Neuronal stem cell (in vitro differentiated cells): Measurements from ENCODE around the gene GSC2.

Source experiments
- DNase-seq: peaks from one replicate; pipeline ENCODE4 v3.0.0-alpha.2; 2013; ENCODE audit warnings: low spot score
- H2AFZ ChIP-seq: one replicate; pipeline ENCODE4 v1.6.1; 2013; ENCODE audit warnings: mild to moderate bottlenecking, low read length, inconsistent platforms
- H2AK5ac ChIP-seq: 2 replicates; pipeline ENCODE4 v1.6.1; 2013; ENCODE audit warnings: low read depth, mild to moderate bottlenecking, inconsistent platforms, low read length, moderate library complexity, mixed read lengths
- H2BK120ac ChIP-seq: 2 replicates; pipeline ENCODE4 v1.6.1; 2013; ENCODE audit warnings: low read depth, mild to moderate bottlenecking, inconsistent platforms, low read length, moderate library complexity, mixed read lengths
- H2BK12ac ChIP-seq: one replicate; pipeline ENCODE4 v1.6.1; 2013; ENCODE audit warnings: low read length, inconsistent platforms
- H2BK15ac ChIP-seq: 2 replicates; pipeline ENCODE4 v1.6.1; 2013; ENCODE audit warnings: mild to moderate bottlenecking, low read length, inconsistent platforms, mixed read lengths
- H2BK5ac ChIP-seq: one replicate; pipeline ENCODE4 v1.6.1; 2013; ENCODE audit warnings: inconsistent platforms, mild to moderate bottlenecking, low read length, moderate library complexity
- H3K14ac ChIP-seq: one replicate; pipeline ENCODE4 v1.6.1; 2013; ENCODE audit warnings: low read length, inconsistent platforms
- H3K18ac ChIP-seq: 2 replicates; pipeline ENCODE4 v1.6.1; 2013; ENCODE audit warnings: low read length, inconsistent platforms
- H3K23ac ChIP-seq: 2 replicates; pipeline ENCODE4 v1.6.1; 2013; ENCODE audit warnings: low read depth, mild to moderate bottlenecking, mixed read lengths, low read length, inconsistent platforms; ENCODE audit not compliant: poor library complexity
- H3K27ac ChIP-seq: replicated peaks from 3 replicates; pipeline ENCODE4 v1.5.1; 2013; ENCODE audit warnings: low read length, inconsistent platforms
- H3K27me3 ChIP-seq, 3 experiments: 2 replicates each; pipeline ENCODE4 v1.6.1; 2013; ENCODE audit warnings: low read length in 3 of 3, mild to moderate bottlenecking in 2 of 3, inconsistent platforms in 1 of 3, low read depth in 1 of 3, mixed read lengths in 1 of 3, moderate library complexity in 1 of 3; ENCODE audit not compliant: control insufficient read depth in 3 of 3, insufficient read depth in 3 of 3
- H3K36me3 ChIP-seq, 2 donors: replicated peaks in 1 of 2; 2 replicates each; pipeline ENCODE4 v1.6.1; 2013; ENCODE audit warnings: low read length in 2 of 2; ENCODE audit not compliant: control insufficient read depth in 2 of 2, insufficient read depth in 2 of 2
- H3K4ac ChIP-seq: 2 replicates; pipeline ENCODE4 v1.6.1; 2013; ENCODE audit warnings: inconsistent platforms, mild to moderate bottlenecking, low read length, moderate library complexity
- H3K4me1 ChIP-seq, 2 donors: 1 replicate in 1 of 2; 2 replicates in 1 of 2; pipeline ENCODE4 v1.6.1; 2013; ENCODE audit warnings: low read length in 2 of 2, low read depth in 1 of 2; ENCODE audit not compliant: control insufficient read depth in 2 of 2, insufficient read depth in 1 of 2
- H3K4me2 ChIP-seq: one replicate; pipeline ENCODE4 v1.6.1; 2013; ENCODE audit warnings: mild to moderate bottlenecking, low read length, inconsistent platforms; ENCODE audit not compliant: insufficient read depth, poor library complexity, severe bottlenecking
- H3K4me3 ChIP-seq, 2 donors: 2 replicates each; pipeline ENCODE4 v1.5.1; 2013; ENCODE audit warnings: low read length in 2 of 2, mild to moderate bottlenecking in 2 of 2, inconsistent platforms in 1 of 2, moderate library complexity in 1 of 2
- H3K79me1 ChIP-seq: one replicate; pipeline ENCODE4 v1.6.1; 2013; ENCODE audit warnings: low read depth, mild to moderate bottlenecking, inconsistent platforms, low read length, moderate library complexity
- H3K9ac ChIP-seq: one replicate; pipeline ENCODE4 v1.6.1; 2013; ENCODE audit warnings: mild to moderate bottlenecking, low read depth, low read length, inconsistent platforms; ENCODE audit not compliant: poor library complexity
- H3K9me3 ChIP-seq, 2 donors: replicated peaks in 1 of 2; 2 replicates each; pipeline versions ENCODE3 to v1.6.1; 2013; ENCODE audit warnings: low read length in 2 of 2, mild to moderate bottlenecking in 2 of 2, inconsistent platforms in 1 of 2, low read depth in 1 of 2, mixed read lengths in 1 of 2, moderate library complexity in 1 of 2; ENCODE audit not compliant: control insufficient read depth in 2 of 2, insufficient read depth in 1 of 2
- H4K8ac ChIP-seq: one replicate; pipeline ENCODE4 v1.6.1; 2013; ENCODE audit warnings: low read depth, mild to moderate bottlenecking, inconsistent platforms, low read length, moderate library complexity
- H4K91ac ChIP-seq: one replicate; pipeline ENCODE4 v1.6.1; 2013; ENCODE audit warnings: low read length, low read depth, mild to moderate bottlenecking, inconsistent platforms; ENCODE audit not compliant: poor library complexity
- WGBS, 2 donors: extraction: QIAGEN DNeasy Blood & Tissue Kit; methylation state at CpG; one replicate each; pipeline ENCODE4 v1.1.7; 2013; ENCODE audit warnings: missing lambda C conversion rate in 2 of 2, mixed read lengths in 1 of 2; ENCODE audit not compliant: insufficient read length in 2 of 2, insufficient replicate concordance in 1 of 2; ENCODE audit errors: extremely low coverage in 2 of 2; 5-methylcytosine and 5-hydroxymethylcytosine counted together

The GSC2 gene

GRCh38 chr22:19113429-19113828 lies 36.7 kb downstream of the GSC2 start:
- H3K4me3 ChIP-seq = no peak overlapping the region
- H3K27me3 ChIP-seq = no peaks in the 10 kb centered on the region
- WGBS, 2 donors = no CpG with 5 or more reads among the region's 5 CpGs
- no peak overlapping the region for H3K18ac ChIP-seq
- no peak overlapping the region for H3K14ac ChIP-seq
- H3K27ac ChIP-seq = no peak overlapping the region
- no peak overlapping the region for H3K23ac ChIP-seq
- H2BK120ac ChIP-seq = no peak overlapping the region
- H4K8ac ChIP-seq = no peak overlapping the region
- H2BK5ac ChIP-seq = no peak overlapping the region
- H4K91ac ChIP-seq = no peak overlapping the region
- H3K4me2 ChIP-seq = no peak overlapping the region
- no peak overlapping the region for H2BK15ac ChIP-seq
- H3K9ac ChIP-seq = no peak overlapping the region
- no peak overlapping the region for H2BK12ac ChIP-seq
- no peak overlapping the region for H3K4ac ChIP-seq
- peaks cover 16% of the 10 kb centered on the region for H3K79me1 ChIP-seq
- no peak overlapping the region for H2AK5ac ChIP-seq
- H3K36me3 ChIP-seq = peaks cover 3 to 31% of the 10 kb centered on the region in 2 donors
- peaks cover 3 to 19% of the 10 kb centered on the region in 2 donors for H3K4me1 ChIP-seq
- no peak overlapping the region for H2AFZ ChIP-seq
- H3K9me3 ChIP-seq = no peaks in the 10 kb centered on the region
- no peak for DNase-seq

DNA sequence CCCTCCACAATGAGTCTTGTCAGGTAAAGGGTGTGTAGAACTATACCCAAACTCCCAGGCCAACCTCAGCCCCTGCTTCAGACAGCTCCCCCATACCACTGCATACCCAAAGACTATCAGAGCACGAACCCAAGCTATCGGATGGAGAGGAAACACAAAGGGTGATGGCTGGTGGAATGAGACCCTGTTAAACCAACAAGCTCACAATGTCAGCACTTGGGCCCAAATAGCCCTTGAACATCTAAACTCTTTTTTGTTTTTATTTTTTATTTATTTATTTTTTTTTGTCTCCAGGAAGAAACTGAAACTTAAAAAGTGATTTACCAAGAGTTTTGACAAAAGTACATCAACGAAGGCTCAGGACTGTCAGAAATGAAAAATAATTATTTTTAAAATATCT lies 38.5 kb downstream of the GSC2 start:
- Histone ChIP-seq H3K27ac (no peak overlapping the region), H2BK120ac (no peak overlapping the region), H4K91ac (no peak overlapping the region), H2BK15ac (no peak overlapping the region), H3K36me3 (peaks cover 1 to 29% of the 10 kb centered on the region in 2 donors), H3K9ac (no peak overlapping the region), H3K4me2 (no peak overlapping the region), H3K9me3 (no peaks in the 10 kb centered on the region), H2BK12ac (no peak overlapping the region), H3K18ac (no peak overlapping the region), H4K8ac (no peak overlapping the region), H2AFZ (no peak overlapping the region), H3K27me3 (no peaks in the 10 kb centered on the region), H3K23ac (no peak overlapping the region), H3K4ac (no peak overlapping the region), H3K14ac (no peak overlapping the region), H3K79me1 (peaks cover 15% of the 10 kb centered on the region), H2AK5ac (no peak overlapping the region), H3K4me3 (no peak overlapping the region), H2BK5ac (no peak overlapping the region), H3K4me1 (peaks cover 3 to 18% of the 10 kb centered on the region in 2 donors)
- DNase-seq = no peak
- no CpG with 5 or more reads among the region's 3 CpGs for WGBS, 2 donors

- Histone ChIP-seq H3K14ac (no peak overlapping the region), H3K18ac (no peak overlapping the region), H2BK12ac (no peak overlapping the region), H3K9me3 (no peaks in the 10 kb centered on the region), H3K4me3 (no peak overlapping the region), H3K4ac (no peak overlapping the region), H2BK120ac (no peak overlapping the region), H2AFZ (no peak overlapping the region), H3K9ac (no peak overlapping the region), H4K8ac (no peak overlapping the region), H3K4me1 (peaks cover 3 to 18% of the 10 kb centered on the region in 2 donors), H2AK5ac (no peak overlapping the region), H4K91ac (no peak overlapping the region), H3K23ac (no peak overlapping the region), H3K4me2 (no peak overlapping the region), H3K27me3 (no peaks in the 10 kb centered on the region), H3K27ac (no peak overlapping the region), H3K79me1 (peaks cover 18% of the 10 kb centered on the region), H3K36me3 (peaks cover 0 to 26% of the 10 kb centered on the region in 2 donors), H2BK15ac (no peak overlapping the region), H2BK5ac (no peak overlapping the region)
- DNase-seq = no peak
- no CpG with 5 or more reads among the region's 3 CpGs for WGBS, 2 donors
Observed at GRCh38 chr22:19111140-19111539, 39.0 kb downstream of the GSC2 start.

- Histone ChIP-seq H3K9me3 (no peaks in the 10 kb centered on the region), H2BK12ac (no peak overlapping the region), H2AK5ac (no peak overlapping the region), H3K79me1 (peaks cover 17% of the 10 kb centered on the region), H3K36me3 (peaks cover 0 to 27% of the 10 kb centered on the region in 2 donors), H3K4me2 (no peak overlapping the region), H2AFZ (no peak overlapping the region), H3K14ac (no peak overlapping the region), H3K18ac (no peak overlapping the region), H3K27ac (no peak overlapping the region), H3K23ac (no peak overlapping the region), H3K4me1 (peaks cover 3 to 19% of the 10 kb centered on the region in 2 donors), H4K8ac (no peak overlapping the region), H3K4ac (no peak overlapping the region), H4K91ac (no peak overlapping the region), H2BK120ac (no peak overlapping the region), H3K9ac (no peak overlapping the region), H3K27me3 (no peaks in the 10 kb centered on the region), H2BK5ac (no peak overlapping the region), H2BK15ac (no peak overlapping the region), H3K4me3 (no peak overlapping the region)
- no peak for DNase-seq
Observed at GRCh38 chr22:19110646-19111045, 39.4 kb downstream of the GSC2 start.
